DND-41 (cell line): ENCODE data around the gene HLTF.

Experiments
- ATAC-seq: fragments of 200-7000 bp; cut with Tn5 transposase; 3 replicates; pipeline ENCODE4 v1.9.1; 2021; ENCODE audit warnings: low read depth; ENCODE audit not compliant: insufficient read depth
- DNase-seq: peaks from one replicate; pipeline ENCODE4 v3.0.0-alpha.2; 2020
- H2AFZ ChIP-seq: 2 replicates; pipeline ENCODE4 v1.6.0; 2012; ENCODE audit warnings: low read depth, low read length
- H3K27ac ChIP-seq: 2 replicates; pipeline ENCODE4 v1.5.1; 2012; ENCODE audit warnings: low read length, inconsistent platforms
- H3K27me3 ChIP-seq: fragments of 200-600 bp; sonication (generic); 2 replicates; pipeline ENCODE4 v1.6.0; 2012; ENCODE audit warnings: low read length, mild to moderate bottlenecking, inconsistent platforms; ENCODE audit not compliant: insufficient read depth, poor library complexity
- H3K36me3 ChIP-seq: 2 replicates; pipeline ENCODE4 v1.5.1; 2012; ENCODE audit warnings: low read length, inconsistent platforms; ENCODE audit not compliant: insufficient read depth
- H3K4me1 ChIP-seq: 2 replicates; pipeline ENCODE4 v1.5.1; 2012; ENCODE audit warnings: mild to moderate bottlenecking, low read length; ENCODE audit not compliant: insufficient read depth
- H3K4me2 ChIP-seq: 2 replicates; pipeline ENCODE4 v1.6.0; 2012; ENCODE audit warnings: mild to moderate bottlenecking, moderate library complexity, low read length, inconsistent platforms; ENCODE audit not compliant: insufficient read depth
- H3K4me3 ChIP-seq, 2 experiments: fragments of 200-600 bp in 1 of 2; shearing (Covaris generic) in 1 of 2; 2 replicates each; pipeline ENCODE4 v1.5.1; 2012 to 2016; ENCODE audit warnings: inconsistent platforms in 2 of 2, low read length in 2 of 2, mild to moderate bottlenecking in 2 of 2, low read depth in 1 of 2, moderate library complexity in 1 of 2
- H3K79me2 ChIP-seq: 2 replicates; pipeline ENCODE4 v1.6.0; 2012; ENCODE audit warnings: low read length, inconsistent platforms; ENCODE audit not compliant: insufficient read depth
- H3K9ac ChIP-seq: 2 replicates; pipeline ENCODE4 v1.6.0; 2012; ENCODE audit warnings: low read depth, mild to moderate bottlenecking, inconsistent platforms, low read length, moderate library complexity
- H3K9me3 ChIP-seq: 2 replicates; pipeline ENCODE4 v1.5.1; 2012; ENCODE audit warnings: low read length, moderate library complexity, mild to moderate bottlenecking, inconsistent platforms; ENCODE audit not compliant: insufficient read depth, severe bottlenecking
- H4K20me1 ChIP-seq: 2 replicates; pipeline ENCODE4 v1.6.0; 2012; ENCODE audit warnings: low read length; ENCODE audit not compliant: insufficient read depth
- EZH2 ChIP-seq: IDR thresholded peaks from 3 replicates; pipeline ENCODE4 v1.6.1; 2012; ENCODE audit warnings: borderline replicate concordance, low read depth, mild to moderate bottlenecking, moderate library complexity, low read length, inconsistent platforms; ENCODE audit not compliant: severe bottlenecking
- TF ChIP-seq, protein P1 (sequence below): IDR thresholded peaks from 2 replicates; pipeline ENCODE4 v1.5.1; 2012; ENCODE audit warnings: borderline replicate concordance, low read length, moderate library complexity, mild to moderate bottlenecking; ENCODE audit not compliant: poor library complexity, severe bottlenecking; ENCODE audit errors: extremely low read depth

The HLTF gene

DNA sequence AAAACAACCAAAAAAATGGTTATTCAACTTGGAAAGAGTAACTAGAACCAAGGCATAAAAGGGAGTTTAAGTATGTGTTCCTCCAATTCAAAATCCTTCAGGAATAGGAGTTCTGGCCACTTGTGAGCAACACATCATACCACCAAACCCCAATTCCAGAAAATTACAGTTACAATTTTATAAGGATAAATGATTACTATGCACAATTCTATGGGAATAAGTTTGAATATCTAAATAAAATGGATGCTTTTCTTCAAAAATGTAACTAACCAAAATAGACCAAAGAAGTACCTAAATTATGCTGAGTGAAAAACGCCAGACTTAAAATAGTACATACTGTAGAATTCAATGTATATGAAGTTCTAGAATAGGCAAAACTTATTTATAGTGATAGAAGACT lies 4.6 kb downstream of the HLTF start:
- Histone ChIP-seq H4K20me1 (peaks cover 41% of the 10 kb centered on the region; the same call in 1 of the 2 replicates), H3K9me3 (no peaks in the 10 kb centered on the region), H3K4me1 (peaks cover 56% of the 10 kb centered on the region), H3K9ac (no peak overlapping the region), H3K4me3 (no peak overlapping the region; a peak in 1 of 4 replicates), H3K79me2 (peaks cover 92% of the 10 kb centered on the region), H3K27ac (no peak overlapping the region), H2AFZ (no peak overlapping the region), H3K4me2 (peak overlapping the region; percentile 47; the same call in 1 of the 2 replicates), H3K27me3 (no peaks in the 10 kb centered on the region), H3K36me3 (peaks cover 67% of the 10 kb centered on the region)
- DNase-seq (no peak), ATAC-seq (no peak)
- no peak for TF ChIP-seq EZH2
- TF ChIP-seq, protein P1, sequence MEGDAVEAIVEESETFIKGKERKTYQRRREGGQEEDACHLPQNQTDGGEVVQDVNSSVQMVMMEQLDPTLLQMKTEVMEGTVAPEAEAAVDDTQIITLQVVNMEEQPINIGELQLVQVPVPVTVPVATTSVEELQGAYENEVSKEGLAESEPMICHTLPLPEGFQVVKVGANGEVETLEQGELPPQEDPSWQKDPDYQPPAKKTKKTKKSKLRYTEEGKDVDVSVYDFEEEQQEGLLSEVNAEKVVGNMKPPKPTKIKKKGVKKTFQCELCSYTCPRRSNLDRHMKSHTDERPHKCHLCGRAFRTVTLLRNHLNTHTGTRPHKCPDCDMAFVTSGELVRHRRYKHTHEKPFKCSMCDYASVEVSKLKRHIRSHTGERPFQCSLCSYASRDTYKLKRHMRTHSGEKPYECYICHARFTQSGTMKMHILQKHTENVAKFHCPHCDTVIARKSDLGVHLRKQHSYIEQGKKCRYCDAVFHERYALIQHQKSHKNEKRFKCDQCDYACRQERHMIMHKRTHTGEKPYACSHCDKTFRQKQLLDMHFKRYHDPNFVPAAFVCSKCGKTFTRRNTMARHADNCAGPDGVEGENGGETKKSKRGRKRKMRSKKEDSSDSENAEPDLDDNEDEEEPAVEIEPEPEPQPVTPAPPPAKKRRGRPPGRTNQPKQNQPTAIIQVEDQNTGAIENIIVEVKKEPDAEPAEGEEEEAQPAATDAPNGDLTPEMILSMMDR: no peak

DNA sequence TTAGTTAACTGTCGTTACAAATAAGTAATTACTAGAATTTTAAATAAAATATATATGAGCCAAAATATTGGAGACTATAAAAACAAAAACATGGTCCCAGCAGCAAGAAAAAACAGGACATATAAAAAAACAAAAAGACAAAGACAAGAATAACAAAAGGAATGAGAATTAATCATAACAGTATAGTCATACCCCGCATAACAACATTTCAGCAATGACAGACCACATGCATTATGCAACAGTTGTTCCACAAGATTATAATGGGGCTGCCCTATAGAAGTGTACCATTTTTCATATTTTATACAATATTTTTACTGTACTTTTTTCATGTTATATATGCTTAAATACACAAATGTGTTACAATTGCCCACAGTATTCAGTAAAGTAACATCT lies 5.6 kb downstream of the HLTF start:
- Histone ChIP-seq H4K20me1 (peaks cover 38% of the 10 kb centered on the region; the same call in 1 of the 2 replicates), H3K36me3 (peaks cover 76% of the 10 kb centered on the region), H3K27ac (no peak overlapping the region), H3K4me1 (peaks cover 52% of the 10 kb centered on the region), H3K9ac (no peak overlapping the region), H3K9me3 (no peaks in the 10 kb centered on the region), H3K79me2 (peaks cover 95% of the 10 kb centered on the region), H3K27me3 (no peaks in the 10 kb centered on the region), H2AFZ (no peak overlapping the region), H3K4me3 (no peak overlapping the region), H3K4me2 (peak overlapping the region; percentile 47; the same call in 1 of the 2 replicates)
- DNase-seq (no peak), ATAC-seq (no peak)
- no peak for TF ChIP-seq EZH2
- TF ChIP-seq, protein P1: no peak

DNA sequence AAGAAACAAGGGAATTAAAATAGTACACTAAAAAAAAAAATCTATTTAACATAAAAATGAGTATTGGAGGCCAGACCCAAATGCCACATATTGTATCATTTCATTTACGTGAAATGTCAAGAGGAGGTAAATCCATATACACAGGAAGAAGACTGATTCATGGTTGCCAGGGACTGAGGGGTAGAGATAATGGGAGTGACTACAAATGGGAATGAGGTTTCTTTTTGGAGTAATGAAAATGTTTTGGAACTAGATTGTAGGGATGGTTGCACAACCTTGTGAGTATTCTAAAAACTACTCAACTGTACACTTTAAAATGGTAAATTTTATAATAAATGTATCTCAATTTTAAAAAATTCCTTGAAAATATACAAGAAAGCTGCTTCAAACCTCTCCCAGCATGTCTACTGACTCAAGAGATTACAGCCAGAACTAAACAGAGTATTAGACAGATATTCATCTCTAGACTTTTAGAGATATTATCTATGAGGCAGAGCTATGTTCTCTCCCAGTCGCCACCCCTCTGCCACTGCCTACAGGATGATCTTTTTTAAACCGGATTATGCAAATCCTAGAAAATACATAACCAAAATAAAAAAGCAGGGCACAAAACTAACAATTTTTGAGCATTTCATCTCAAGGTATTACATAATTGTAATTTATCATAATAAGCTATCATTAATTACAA lies 6.2 kb downstream of the HLTF start:
- no peak overlapping the region for H3K4me2 ChIP-seq
- no peak overlapping the region for H3K9ac ChIP-seq
- no peak overlapping the region for H3K27ac ChIP-seq
- no peak overlapping the region for H3K4me3 ChIP-seq
- DNase-seq (no peak), ATAC-seq (peak; percentile 48; the same call in 1 of the 3 replicates)
- peaks cover 50% of the 10 kb centered on the region for H3K4me1 ChIP-seq
- peaks cover 95% of the 10 kb centered on the region for H3K79me2 ChIP-seq
- H3K9me3 ChIP-seq: no peaks in the 10 kb centered on the region
- peaks cover 32% of the 10 kb centered on the region; the same call in 1 of the 2 replicates for H4K20me1 ChIP-seq
- H3K36me3 ChIP-seq: peaks cover 80% of the 10 kb centered on the region
- no peak overlapping the region for H2AFZ ChIP-seq
- H3K27me3 ChIP-seq: no peaks in the 10 kb centered on the region
- TF ChIP-seq, protein P1: no peak
- TF ChIP-seq EZH2: no peak
